Heart left ventricle (tissue), 16 donors: ENCODE measurements around the gene ZER1. TPM values are rescaled to one million over a fixed set of nuclear protein-coding genes. Genes with fewer than 3 reads are reported as not detected.
A peak's percentile ranks its signal among the peaks of the same experiment; 100 is the strongest.

Experiments
- ATAC-seq, 4 donors: fragments of 200-7000 bp; cut with Tn5 transposase; one replicate each; pipeline ENCODE4 v1.9.1; 2020 to 2022; ENCODE audit warnings: moderate library complexity in 4 of 4, mild to moderate bottlenecking in 3 of 4, moderate number of reproducible peaks in 1 of 4
- DNase-seq, 5 donors: peaks; one replicate each; pipeline ENCODE4 v3.0.0-alpha.2; 2020
- H3K27ac ChIP-seq, 12 donors: fragments of 200-600 bp; sonication (generic) in 4 of 12; one replicate each; pipeline versions ENCODE4 v1.5.0 to v1.8.0; 2016 to 2022; ENCODE audit warnings: mild to moderate bottlenecking in 2 of 12
- H3K27me3 ChIP-seq, 9 donors: fragments of 200-600 bp; sonication (generic) in 2 of 9; one replicate each; pipeline versions ENCODE4 v1.5.1 to v1.8.0; 2016 to 2022; ENCODE audit warnings: mild to moderate bottlenecking in 3 of 9
- H3K36me3 ChIP-seq, 9 donors: fragments of 200-600 bp; sonication (generic) in 2 of 9; one replicate each; pipeline versions ENCODE4 v1.5.0 to v1.8.0; 2018 to 2022; ENCODE audit warnings: mild to moderate bottlenecking in 2 of 9
- H3K4me1 ChIP-seq, 12 donors: fragments of 200-600 bp; sonication (generic) in 4 of 12; one replicate each; pipeline versions ENCODE4 v1.5.0 to v1.8.0; 2016 to 2022; ENCODE audit warnings: mild to moderate bottlenecking in 3 of 12
- H3K4me3 ChIP-seq, 12 donors: fragments of 200-600 bp; sonication (generic) in 4 of 12; one replicate each; pipeline versions ENCODE4 v1.5.0 to v1.8.0; 2017 to 2022; ENCODE audit warnings: mild to moderate bottlenecking in 9 of 12, moderate library complexity in 4 of 12
- H3K9me3 ChIP-seq, 12 donors: fragments of 200-600 bp; sonication (generic) in 4 of 12; one replicate each; pipeline versions ENCODE4 v1.5.0 to v1.8.0; 2016 to 2022; ENCODE audit warnings: mild to moderate bottlenecking in 1 of 12
- CTCF ChIP-seq, 12 donors: fragments of 200-600 bp; sonication (generic) in 4 of 12; IDR thresholded peaks; one replicate each; pipeline versions ENCODE4 v1.5.0 to v1.8.0; 2018 to 2022; ENCODE audit warnings: antibody characterized with exemption in 12 of 12, mild to moderate bottlenecking in 5 of 12
- POLR2A ChIP-seq, 2 donors: fragments of 450-650 bp; IDR thresholded peaks; one replicate each; pipeline ENCODE4 v1.6.1; 2017; ENCODE audit warnings: antibody characterized with exemption in 2 of 2, mild to moderate bottlenecking in 2 of 2, moderate library complexity in 2 of 2
- WGBS, 4 donors: extraction: QIAGEN DNeasy Blood & Tissue Kit in 2 of 4; methylation state at CpG; one replicate each; pipeline versions ENCODE4 v1.1.5 to v1.1.7; 2013 to 2018; 5-methylcytosine and 5-hydroxymethylcytosine counted together
- intact Hi-C, 10 donors: fragments of 100-400 bp; cut with DNase I; formaldehyde crosslinking; loops; one replicate each; pipeline versions ENCODE4 v1.11.1 to v1.14.2; 2022
- polyA plus RNA-seq, 2 donors: library from polyadenylated mRNA; stranded (reverse); fragments of 200-250 nt; gene quantifications; one replicate each; pipeline ENCODE4 v1.2.3, GENCODE V29; 2013
- total RNA-seq, 9 donors: library from RNA; depleted of rRNA in 2 of 9; stranded (reverse); fragments of >200 nt in 2 of 9; fragmentation: NEBNext Ultra II Directional in 3 of 9; extraction: Animal tissue kit (Norgen Biotek cat#: 25700) in 3 of 9; gene quantifications; one replicate each; pipeline versions ENCODE4 v1.1.0 to v1.2.4, GENCODE V29; 2016 to 2023
- donor health status: ischemic (EF 13 %, LVEDD 7.1; RV severe dilation, severe dysfunction).
- donor health status: healthy with polysubstance abuse.
- donor health status: DM: no; HTN: yes; CAD: no.
- donor health status: DM: no; HTN: no; CAD: no.
- donor health status: ischemic (EF 25% LVEDD 6.9; RV normal size, moderate dysfunction).
- donor health status: ischemic (EF 25% LVEDD 5.7; RV mildly dilated, moderate dysfunction).
- donor health status: healthy.
- donor health status: DM: yes; HTN: yes; CAD: no.
- donor health status: ischemic (EF 35%, LVEDD 5.7; RV mildly dilated, moderate dysfunction).
- donor health status: nonischemic (EF 11% LVEDD 7.7; RV severe dilation, severe dysfunction).
- donor health status: DM: yes; HTN: yes; CAD: no.
- donor health status: PGD.
- donor health status: ischemic (EF 29% LVEDD 5.4; RV normal size, mild dysfunction).
- donor health status: nonischemic (EF 23%, LVEDD 6.1; RV moderate dilation, normal function).

Gene ZER1
- total and polyA plus RNA-seq, 11 donors = 32.4 to 163 (median 59.6) TPM

- Histone ChIP-seq H3K4me1 (no peaks in the 10 kb centered on the region), H3K27me3 (no peaks in the 10 kb centered on the region), H3K9me3 (no peaks in the 10 kb centered on the region), H3K27ac (no peak overlapping the region), H3K4me3 (no peak overlapping the region), H3K36me3 (peaks cover 0 to 51% (median 9%) of the 10 kb centered on the region in 9 donors)
- 90 to 96% (median 95%) methylated on average over 7 of the region's 7 CpGs for WGBS, 4 donors
- TF ChIP-seq CTCF (IDR thresholded peaks at IDR 0.05) (no peak), POLR2A (IDR thresholded peaks at IDR 0.05) (no peak)
- intact Hi-C loops = no loop called here
- no peak for ATAC-seq
- peak in 2 of 5 donors; percentile 5 to 14 for DNase-seq
Observed at GRCh38 chr9:128716581-128717254, 55.0 kb downstream of the ZER1 start.

GRCh38 chr9:128715436-128715750, 56.3 kb downstream of the ZER1 start:
- Histone ChIP-seq H3K27ac (no peak overlapping the region), H3K27me3 (no peaks in the 10 kb centered on the region), H3K4me1 (no peaks in the 10 kb centered on the region), H3K9me3 (no peaks in the 10 kb centered on the region), H3K4me3 (no peak overlapping the region), H3K36me3 (peaks cover 0 to 40% (median 2%) of the 10 kb centered on the region in 9 donors)
- WGBS, 4 donors = 86 to 93% (median 92%) methylated on average over 6 of the region's 6 CpGs
- no peak for TF ChIP-seq POLR2A (IDR thresholded peaks at IDR 0.05)
- no peak for TF ChIP-seq CTCF (IDR thresholded peaks at IDR 0.05)
- intact Hi-C loops = no loop called here
- DNase-seq = peak in 1 of 5 donors; percentile 30
- no peak for ATAC-seq

GRCh38 chr9:128714586-128715435, 56.9 kb downstream of the ZER1 start:
- DNase-seq = peak in 2 of 5 donors; percentile 18 to 24
- no peak overlapping the region for H3K4me3 ChIP-seq
- intact Hi-C loops = no loop called here
- H3K27ac ChIP-seq = no peak overlapping the region
- TF ChIP-seq POLR2A (IDR thresholded peaks at IDR 0.05) (no peak), CTCF (IDR thresholded peaks at IDR 0.05) (no peak)
- WGBS, 4 donors = 89 to 94% (median 91%) methylated on average over 18 to 24 of the region's 24 CpGs
- ATAC-seq = no peak
- peaks cover 0 to 35% (median 2%) of the 10 kb centered on the region in 9 donors for H3K36me3 ChIP-seq
- no peaks in the 10 kb centered on the region for H3K27me3 ChIP-seq
- no peaks in the 10 kb centered on the region for H3K4me1 ChIP-seq
- no peaks in the 10 kb centered on the region for H3K9me3 ChIP-seq

- intact Hi-C loops = no loop called here
- no peaks in the 10 kb centered on the region for H3K4me1 ChIP-seq
- H3K4me3 ChIP-seq = no peak overlapping the region
- 91 to 97% (median 96%) methylated on average over 17 to 19 of the region's 19 CpGs for WGBS, 4 donors
- TF ChIP-seq POLR2A (IDR thresholded peaks at IDR 0.05) (no peak), CTCF (IDR thresholded peaks at IDR 0.05) (no peak)
- H3K27me3 ChIP-seq = no peaks in the 10 kb centered on the region
- peaks cover 0 to 35% (median 2%) of the 10 kb centered on the region in 9 donors for H3K36me3 ChIP-seq
- DNase-seq (peak in 2 of 5 donors; percentile 18 to 33), ATAC-seq (no peak)
- H3K27ac ChIP-seq = no peak overlapping the region
- no peaks in the 10 kb centered on the region for H3K9me3 ChIP-seq
Observed at GRCh38 chr9:128713941-128714573, 57.7 kb downstream of the ZER1 start.
